ENCODE measurements around the gene LARP7.

DNA sequence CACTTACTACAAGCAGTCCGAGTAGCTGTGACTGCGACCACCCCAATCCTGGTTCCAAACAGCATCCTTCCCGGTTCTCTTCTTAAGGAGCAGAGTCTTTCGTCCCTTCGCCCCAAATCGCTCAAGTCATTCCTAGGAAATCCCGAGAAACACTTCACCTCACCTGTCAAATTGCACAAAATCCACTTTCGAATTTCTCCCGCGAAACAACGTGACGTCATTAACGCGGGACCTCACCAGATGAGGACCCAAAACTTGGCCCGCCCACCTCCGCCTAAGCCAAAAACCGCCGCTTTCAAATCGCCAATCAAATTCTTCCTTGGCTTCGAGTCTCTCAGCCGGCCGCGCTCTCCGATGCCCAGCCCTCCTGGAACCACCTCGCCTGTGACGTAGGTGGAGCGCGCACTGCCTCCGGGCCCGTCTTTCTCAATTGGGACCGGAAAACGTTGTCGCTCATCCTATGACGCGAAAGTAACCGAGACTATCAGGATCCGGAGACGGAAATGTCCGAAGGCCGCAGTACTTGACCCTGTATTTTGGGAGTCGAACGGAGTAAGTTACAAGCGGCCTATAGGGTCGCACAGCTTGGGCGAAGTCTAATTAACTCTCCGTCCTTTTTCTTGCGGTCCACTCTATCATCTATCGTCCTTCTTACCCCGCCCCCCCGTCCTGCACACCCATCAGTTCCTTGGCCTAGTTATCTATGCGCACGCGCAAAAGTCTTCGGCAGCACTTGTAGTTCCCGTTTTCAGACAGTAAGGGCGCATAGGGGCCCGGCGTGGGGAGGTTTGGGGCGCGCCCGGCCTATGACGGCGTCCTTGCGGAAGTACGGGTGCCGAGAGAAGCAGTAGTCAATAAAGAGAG lies at the start of gene LARP7, which contains the start of gene ZGRF1:
- peak in 1 of 2 donors; percentile 49 for TF ChIP-seq POLR2A (IDR thresholded peaks at IDR 0.05)
- TF ChIP-seq, protein P1, sequence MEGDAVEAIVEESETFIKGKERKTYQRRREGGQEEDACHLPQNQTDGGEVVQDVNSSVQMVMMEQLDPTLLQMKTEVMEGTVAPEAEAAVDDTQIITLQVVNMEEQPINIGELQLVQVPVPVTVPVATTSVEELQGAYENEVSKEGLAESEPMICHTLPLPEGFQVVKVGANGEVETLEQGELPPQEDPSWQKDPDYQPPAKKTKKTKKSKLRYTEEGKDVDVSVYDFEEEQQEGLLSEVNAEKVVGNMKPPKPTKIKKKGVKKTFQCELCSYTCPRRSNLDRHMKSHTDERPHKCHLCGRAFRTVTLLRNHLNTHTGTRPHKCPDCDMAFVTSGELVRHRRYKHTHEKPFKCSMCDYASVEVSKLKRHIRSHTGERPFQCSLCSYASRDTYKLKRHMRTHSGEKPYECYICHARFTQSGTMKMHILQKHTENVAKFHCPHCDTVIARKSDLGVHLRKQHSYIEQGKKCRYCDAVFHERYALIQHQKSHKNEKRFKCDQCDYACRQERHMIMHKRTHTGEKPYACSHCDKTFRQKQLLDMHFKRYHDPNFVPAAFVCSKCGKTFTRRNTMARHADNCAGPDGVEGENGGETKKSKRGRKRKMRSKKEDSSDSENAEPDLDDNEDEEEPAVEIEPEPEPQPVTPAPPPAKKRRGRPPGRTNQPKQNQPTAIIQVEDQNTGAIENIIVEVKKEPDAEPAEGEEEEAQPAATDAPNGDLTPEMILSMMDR (IDR thresholded peaks at IDR 0.05) = peak; percentile 94 to 97 (median 96)

All from thyroid gland (tissue), 4 donors.